Airway epithelial cell (primary cell): ENCODE data around the gene SIRPB1. TPM values are rescaled to one million over a fixed set of nuclear protein-coding genes. Genes with fewer than 3 reads are reported as not detected.

ENCODE experiments used
- total RNA-seq: library from RNA; depleted of rRNA; stranded (reverse); fragments of >200 nt; gene quantifications from 2 replicates; pipeline ENCODE4 v1.2.3, GENCODE V29; 2015

The SIRPB1 gene
- total RNA-seq = 1.3 and 4.0 TPM in 2 replicates

DNA sequence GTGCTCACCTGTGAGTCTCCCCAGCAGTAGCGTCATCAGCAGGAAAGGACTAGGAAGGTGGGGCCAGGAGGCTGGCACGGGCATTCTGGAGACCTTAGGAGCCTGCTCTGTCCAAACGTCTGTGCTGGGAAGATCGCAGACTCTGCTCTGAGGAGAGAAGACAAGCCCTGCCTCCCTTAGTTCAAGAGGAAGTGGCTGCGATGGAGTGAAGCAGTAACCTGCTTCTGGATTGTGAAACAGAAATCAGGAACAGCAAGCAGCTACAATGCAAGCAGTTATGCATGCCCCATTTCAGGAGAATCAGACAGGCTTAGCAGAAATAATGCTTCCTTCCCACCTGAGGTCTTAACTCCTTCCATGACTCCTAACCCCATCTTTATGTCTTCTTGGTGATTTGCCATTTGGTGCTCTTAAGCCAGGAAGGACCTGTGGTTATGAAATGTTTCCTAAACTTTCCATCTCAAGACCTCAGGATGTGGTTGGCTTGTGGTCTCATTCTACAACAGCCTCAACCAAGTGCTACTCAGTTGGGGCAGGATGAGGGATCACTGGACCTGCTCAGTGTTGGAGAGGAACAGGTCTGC lies at the start of gene SIRPB1:
TSS of gene SIRPB1 (minus strand) at position 149 of the 584 bp plus-strand sequence. CDS start at position 84, 65 bp downstream.

DNA sequence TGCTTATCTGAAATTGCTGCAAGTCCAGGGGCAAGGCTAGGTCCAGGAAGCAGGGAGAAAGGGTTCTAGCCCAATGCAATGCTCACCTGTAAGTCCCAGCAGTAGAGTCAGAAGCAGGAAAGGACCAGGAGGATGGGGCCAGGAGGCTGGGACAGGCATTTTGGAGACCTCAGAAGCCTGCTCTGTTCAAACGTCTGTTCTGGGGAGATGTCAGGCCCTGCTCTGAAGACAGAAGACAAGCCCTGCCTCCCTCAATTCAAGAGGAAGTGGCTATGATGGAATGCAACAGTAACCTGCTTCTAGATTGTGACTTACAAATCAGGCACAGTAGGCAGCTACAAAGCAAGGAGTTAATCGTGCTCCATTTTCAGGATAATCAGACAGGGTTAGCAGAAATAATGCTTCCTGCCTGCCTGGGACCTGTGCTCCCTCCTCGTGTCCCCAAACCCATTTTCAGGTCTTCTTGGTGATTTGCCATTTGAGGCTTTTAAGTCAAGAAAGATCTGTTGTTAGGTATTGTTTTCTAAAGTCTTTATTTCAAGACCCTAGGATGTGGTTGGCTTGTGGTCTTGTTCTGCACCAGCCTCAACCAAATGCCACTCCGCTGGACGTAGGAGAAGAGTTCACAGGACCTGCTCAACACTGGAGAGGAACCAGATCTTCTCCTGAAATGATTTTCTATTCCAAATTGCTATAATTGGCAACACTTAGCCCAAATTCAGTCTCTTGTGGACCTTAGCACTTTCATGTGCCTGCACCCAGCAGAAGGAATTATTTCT lies 37.9 kb upstream of the SIRPB1 start, which contains the start of gene SIRPG:
TSS of gene SIRPG (minus strand) at position 224 of the 779 bp plus-strand sequence. CDS start at position 159, 65 bp downstream.

Other genes starting within 250 kb of the SIRPB1 start
- gene FKBP1A, start 227.0 kb downstream of the SIRPB1 start, total RNA-seq = 138 and 159 TPM in 2 replicates
- gene NSFL1C, start 153.2 kb downstream of the SIRPB1 start, total RNA-seq = 47.6 and 65.8 TPM in 2 replicates
- gene SIRPB2, start 128.6 kb downstream of the SIRPB1 start, total RNA-seq = 0.23 and 0.49 TPM in 2 replicates
- gene SIRPD, start 62.3 kb downstream of the SIRPB1 start, total RNA-seq = not detected in 2 replicates
- not detected in 2 replicates for gene SIRPG, start 37.8 kb upstream of the SIRPB1 start, total RNA-seq